Activated CD8-positive, alpha-beta memory T cell treated with anti-CD3 and anti-CD28 coated beads, Interleukin-2, amount 50 U/mL, for 1 hour (primary cell): ENCODE results near the gene RRP8.

Experiments
- DNase-seq: peaks from one replicate; pipeline ENCODE4 v3.0.0-alpha.2; 2020; ENCODE audit errors: extremely low read depth

The RRP8 gene

DNA sequence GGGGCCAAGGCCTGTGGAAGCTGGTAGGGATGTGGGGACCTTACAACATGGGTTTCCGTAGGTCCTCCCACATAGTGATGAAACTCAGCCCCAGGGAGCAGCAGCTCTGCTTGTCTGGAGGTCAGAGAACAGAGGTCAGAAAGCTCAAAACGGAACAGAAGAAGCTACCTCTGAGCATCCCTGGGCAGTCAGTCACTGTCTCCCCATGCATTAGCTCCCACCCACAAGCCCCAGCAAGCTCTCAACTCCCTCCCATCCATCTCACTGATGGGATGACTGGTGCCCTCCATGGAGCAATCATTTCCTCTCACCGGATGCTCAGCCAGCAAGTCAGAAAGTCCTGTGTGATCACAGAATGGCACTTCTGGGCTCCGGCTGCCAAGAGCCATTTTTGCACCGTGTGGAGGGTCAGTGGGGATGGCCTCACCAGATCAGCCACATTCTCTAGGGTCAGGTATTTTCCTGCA is 13.9 kb upstream of the RRP8 start:
- DNase-seq, result no peak

DNA sequence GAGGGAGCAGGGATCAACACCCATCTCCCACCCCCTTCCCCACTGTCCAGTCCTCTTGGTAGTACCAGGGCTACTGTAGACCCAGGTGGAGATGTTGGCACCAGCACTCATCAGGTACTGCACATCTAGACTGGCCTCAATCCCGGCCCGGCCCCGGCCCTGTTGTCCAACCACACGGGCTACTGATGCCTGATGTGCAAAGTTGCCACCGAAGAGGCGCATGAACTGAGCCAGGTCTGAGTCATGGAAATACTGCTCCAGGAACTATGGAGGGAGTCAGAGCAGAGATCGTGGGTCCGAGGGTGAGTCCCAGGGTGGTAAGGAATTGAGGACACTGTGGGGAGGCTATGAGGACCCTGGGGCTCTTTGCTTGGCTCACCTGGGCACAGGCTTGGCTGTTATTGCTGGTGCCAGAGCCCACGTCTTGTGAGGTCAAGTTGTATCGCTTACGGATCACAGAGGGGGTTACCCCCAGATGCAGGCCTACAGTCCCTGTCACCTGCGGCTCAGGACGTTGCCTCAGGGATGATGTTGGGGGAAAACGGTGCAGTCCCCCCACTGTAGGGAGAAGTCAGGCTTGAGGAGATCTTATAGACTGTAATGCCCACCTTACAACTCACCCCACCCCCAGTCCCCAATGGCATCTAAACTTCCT is 13.3 kb upstream of the RRP8 start:
- no peak for DNase-seq

DNA sequence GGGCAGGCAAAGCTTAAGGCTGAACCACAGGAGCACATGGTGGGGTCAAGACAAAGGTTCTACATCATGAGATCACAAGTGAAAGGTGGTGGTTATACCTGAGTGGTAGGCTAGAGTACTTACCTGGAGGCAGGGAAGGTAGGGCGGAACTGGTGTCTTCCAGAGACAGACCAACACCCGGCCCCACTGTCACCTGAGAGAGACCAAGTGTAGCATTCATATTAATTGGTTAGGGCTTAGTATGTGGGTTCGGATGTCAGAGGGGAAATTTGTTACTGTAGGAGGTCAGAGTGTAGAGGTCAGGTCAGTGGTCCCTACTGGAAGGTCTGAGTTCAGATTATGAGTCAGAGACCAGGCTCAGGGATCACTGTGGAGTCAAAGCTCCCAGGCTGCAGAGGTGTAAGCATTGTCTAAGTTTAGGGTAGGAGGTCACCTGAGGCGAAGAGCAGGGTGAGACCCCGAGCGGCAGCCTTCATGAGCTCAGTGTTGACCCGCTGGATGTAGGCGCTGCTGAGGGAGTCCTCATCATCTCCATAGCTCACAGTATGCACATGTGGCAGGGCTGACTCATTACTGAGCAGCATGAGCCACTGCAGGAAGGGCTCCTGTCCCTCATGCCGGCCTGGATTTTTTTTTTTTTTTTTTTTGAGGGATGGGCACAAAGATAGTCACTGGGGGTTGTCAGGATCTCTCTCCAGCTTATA is 12.6 kb upstream of the RRP8 start:
- DNase-seq, result no peak

DNA sequence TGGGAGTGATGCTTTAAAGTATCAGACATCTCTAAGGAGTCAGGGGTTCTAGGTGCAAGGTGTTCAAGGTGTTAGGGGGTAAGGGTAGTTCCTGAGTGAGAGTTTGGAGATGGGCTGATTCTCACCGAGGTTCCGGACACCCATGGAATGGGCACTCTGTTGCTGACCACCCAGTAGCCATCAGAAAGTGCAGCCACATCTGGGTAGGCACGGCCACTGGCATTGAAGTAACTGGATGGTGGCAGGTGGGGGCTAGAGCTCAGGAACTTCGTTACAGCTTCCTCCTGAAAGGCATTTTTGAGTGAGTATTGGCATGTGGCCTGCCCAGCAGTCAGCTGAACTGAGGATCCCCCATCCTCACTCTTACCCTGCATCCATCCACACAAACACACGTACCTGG is 11.6 kb upstream of the RRP8 start:
- DNase-seq, result no peak

DNA sequence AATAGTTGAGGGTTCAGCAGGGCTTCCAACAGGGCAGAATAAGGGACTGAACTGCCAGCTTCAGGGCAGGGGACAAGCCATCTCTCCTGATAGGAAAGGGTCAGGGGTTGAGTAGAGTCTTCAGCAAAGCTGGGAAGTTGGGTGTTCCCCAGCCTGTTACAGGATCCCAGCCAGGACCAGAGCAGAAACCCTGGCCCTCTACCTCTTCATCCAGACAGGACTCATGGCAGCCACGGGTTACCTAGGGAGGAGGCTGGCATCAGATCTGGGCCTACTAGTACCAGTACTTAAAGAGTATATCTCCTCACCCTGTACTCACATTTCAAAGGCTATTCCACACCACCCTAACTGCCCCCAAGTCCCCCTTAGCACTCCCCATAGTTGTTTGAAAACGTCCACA is 11.0 kb upstream of the RRP8 start:
- no peak for DNase-seq

DNA sequence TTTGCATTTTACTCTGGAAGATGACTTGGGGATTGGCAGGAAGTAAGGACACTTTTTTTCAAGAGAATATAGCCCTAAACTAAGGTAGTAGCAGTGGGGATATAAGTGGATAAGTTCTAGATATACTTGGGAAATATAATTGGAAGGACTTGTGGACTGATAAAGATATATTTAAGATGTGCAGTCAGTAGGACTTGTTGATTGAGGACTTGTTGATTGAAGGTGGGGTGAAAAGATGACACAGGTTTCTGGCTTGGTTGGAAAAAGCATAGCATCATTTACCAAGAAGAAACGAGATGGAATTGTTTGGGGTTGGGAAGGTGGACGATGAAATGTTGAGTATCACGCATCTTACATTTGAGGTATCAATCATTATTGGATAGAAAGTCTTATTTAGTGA is 10.1 kb upstream of the RRP8 start:
- no peak for DNase-seq

DNA sequence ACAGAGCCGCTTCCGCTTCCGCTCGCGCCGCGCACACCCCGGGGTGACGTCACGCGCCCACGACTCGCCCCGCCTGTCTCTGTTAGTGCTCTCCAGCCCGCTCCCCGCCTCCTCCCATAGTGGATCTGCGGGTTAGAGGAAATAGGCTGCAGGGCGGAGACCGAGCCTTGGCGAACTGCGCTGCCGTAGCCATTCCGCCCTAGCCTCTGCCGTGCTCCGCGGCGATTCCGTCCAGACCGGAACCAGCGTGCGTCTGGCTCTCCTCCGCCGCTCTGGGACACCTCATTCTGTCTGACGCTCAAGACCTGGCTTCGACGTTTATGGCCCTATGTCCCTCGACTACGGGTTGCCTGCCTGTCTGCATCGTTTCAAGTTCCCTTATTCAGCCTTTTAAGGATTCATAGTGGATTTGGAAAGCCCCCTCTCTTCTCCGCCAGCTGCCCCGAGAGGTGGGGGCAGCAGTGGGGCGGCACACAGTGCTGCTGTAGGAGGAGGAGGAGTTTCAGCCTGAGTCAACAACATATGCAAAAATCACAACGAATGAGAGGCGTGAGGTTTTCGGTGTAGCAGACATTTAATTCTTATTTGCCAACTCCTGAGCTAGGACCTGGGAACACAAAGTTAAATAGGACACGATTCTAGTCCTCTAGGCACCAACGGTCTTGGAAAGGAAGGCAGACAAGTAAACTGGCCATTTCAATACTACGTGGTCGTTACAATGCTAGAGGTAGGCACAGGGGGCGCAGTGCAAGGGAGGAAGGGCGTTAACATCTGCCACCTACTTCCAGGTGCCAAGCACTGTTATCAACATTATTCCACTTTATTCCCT is 9.0 kb upstream of the RRP8 start, which contains the start of gene TAF10:
Gene TAF10, minus strand, starts transcription at position 4 of the 829 bp plus-strand sequence. CDS start 27 bp downstream, outside the sequence.
- DNase-seq, result peak; percentile 93

DNA sequence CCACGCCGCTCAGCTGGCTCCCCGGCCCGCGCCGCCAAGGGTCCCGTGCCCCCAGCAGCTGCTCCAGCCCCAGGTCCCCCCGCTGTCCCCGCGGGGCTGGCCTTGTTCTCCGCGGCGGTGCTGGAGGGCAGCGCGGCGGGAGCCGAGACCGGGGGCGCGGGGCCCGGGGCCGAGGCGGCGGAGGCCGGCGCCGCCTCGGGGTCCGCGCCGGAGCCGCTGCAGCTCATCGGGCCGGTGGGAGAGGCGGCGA is 8.5 kb upstream of the RRP8 start:
- no peak for DNase-seq

DNA sequence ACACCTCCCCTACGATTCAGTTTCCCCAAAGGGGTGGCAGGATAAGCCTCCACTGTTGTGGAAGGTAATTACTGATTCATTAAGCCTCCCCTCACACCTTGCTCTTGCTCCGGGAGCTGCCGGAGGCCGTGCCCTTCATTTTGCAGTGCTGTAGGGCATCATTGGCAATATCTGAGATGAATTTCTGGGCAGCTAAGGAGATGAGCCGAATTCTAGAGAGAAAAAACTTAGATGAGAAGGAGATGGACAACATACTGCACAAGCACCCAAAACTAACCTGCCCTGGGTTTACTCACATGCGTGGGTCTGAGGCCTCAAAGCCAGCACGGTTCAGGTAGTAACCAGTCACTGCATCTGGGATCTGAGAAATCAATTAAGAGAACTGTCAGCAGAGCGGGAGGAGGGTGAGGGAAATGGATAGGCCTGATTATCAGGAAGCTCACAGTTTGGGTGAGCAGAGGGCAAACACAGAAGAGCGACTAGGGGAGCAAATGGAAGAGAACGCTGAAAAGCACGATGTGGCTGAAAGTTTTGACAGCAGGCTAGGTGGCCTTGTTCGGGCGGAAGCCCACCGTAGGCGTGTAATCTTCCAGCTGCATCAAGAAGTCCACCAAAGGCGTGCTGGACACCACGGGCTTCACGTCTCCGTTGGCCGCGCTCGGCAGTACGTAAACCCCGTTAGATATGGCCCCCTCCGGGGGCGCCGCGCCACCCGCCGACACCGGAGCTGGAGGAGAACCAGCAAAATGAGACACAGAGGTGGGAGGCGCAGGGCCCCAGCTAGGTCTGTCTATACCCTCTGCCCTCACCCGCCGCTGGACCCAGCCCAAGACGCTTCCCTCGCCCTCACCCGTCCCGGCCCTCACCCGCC is 7.9 kb upstream of the RRP8 start:
- no peak for DNase-seq

DNA sequence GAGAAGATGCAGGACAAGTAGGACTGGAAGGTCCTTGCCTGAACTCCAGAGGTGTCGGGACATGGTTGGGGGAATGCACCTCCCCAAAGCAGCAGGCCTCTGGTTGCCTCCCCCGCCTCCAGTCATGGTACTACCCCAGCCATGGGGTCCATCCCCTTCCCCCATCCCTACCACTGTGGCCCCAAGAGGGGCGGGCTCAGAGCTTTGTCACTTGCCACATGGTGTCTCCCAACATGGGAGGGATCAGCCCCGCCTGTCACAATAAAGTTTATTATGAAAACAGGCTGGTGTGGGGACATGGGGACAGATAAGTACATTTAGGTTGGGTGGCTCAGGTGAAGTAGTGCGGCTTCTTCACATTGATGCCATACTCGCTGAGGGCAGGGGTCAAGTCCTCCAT is 7.2 kb upstream of the RRP8 start:
- DNase-seq, result no peak

DNA sequence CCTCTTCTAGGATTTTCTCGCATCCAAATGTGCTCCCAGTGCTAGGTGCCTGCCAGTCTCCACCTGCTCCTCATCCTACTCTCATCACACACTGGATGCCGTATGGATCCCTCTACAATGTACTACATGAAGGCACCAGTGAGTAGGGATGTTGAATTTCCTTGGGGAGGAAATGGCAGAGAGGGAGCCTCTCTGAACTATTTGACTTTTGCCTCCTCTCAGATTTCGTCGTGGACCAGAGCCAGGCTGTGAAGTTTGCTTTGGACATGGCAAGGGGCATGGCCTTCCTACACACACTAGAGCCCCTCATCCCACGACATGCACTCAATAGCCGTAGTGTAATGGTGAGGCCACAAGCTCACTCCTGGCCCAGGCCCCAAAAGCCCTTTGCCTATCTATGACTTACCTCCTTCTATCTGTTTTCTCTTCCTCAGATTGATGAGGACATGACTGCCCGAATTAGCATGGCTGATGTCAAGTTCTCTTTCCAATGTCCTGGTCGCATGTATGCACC is 6.1 kb upstream of the RRP8 start:
- DNase-seq, result no peak

DNA sequence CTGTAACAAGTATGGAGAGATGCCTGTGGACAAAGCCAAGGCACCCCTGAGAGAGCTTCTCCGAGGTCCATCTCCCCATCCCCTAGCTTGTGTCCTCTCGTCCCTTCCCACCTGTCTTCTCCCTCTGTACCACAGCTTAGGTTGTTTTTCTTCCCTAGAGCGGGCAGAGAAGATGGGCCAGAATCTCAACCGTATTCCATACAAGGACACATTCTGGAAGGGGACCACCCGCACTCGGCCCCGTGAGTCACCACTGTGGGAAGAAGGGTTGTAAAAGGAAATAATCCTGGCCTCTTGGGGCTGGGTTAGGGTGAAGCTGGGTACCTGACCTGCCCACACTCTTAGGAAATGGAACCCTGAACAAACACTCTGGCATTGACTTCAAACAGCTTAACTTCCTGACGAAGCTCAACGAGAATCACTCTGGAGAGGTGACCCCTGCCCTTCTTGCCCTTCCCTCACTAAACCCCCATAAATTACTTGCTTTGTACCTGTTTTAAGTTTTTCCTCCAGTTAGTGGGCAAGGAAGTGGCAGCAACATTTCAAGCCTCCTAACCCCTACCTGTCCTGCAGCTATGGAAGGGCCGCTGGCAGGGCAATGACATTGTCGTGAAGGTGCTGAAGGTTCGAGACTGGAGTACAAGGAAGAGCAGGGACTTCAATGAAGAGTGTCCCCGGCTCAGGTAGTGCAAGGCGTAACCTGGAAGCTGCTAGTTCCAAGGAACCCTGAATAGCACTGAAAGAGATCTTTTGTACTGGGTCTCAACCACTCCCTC is 5.5 kb upstream of the RRP8 start:
- no peak for DNase-seq

DNA sequence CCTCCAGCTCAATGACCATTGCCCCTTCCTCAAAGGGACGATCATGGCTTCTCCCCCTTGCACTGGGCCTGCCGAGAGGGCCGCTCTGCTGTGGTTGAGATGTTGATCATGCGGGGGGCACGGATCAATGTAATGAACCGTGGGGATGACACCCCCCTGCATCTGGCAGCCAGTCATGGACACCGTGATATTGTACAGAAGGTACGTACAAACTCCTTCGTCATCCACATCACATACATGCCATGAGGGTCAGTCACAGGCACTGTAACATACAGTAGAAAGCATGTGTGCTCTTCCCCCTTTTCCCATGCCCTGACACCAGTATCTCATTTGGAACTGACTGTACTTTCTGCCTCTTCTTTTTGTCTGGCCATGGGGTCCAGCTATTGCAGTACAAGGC is 4.6 kb upstream of the RRP8 start:
- DNase-seq, result no peak

DNA sequence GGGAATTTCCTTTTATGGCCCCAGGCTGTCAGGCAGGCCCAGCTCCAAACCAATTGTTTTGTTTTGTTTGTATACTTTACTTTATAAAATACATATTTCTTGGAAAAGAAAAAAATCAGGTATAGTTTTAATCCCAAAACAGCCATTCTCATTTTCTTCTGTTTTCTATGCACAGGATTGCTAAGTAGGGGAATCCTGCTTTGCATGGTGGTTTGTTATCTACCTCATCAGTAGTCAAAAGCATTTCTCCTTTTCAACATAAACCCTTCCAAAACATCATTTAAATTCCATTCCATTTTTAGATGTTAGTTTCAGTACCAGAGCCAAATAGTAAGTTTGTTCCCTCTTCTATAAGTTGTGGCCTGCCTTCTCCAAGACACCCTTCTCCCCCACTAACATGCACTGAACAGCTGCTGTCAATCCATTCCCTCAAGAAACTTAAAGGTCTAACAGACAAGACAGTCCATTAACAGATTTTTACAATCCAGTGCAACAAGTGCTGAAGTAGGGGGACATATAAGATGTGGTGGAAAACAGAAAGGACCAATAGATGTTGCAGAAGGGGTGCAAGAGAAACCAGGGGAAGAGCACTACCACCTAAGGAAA is 3.9 kb upstream of the RRP8 start:
- no peak for DNase-seq

DNA sequence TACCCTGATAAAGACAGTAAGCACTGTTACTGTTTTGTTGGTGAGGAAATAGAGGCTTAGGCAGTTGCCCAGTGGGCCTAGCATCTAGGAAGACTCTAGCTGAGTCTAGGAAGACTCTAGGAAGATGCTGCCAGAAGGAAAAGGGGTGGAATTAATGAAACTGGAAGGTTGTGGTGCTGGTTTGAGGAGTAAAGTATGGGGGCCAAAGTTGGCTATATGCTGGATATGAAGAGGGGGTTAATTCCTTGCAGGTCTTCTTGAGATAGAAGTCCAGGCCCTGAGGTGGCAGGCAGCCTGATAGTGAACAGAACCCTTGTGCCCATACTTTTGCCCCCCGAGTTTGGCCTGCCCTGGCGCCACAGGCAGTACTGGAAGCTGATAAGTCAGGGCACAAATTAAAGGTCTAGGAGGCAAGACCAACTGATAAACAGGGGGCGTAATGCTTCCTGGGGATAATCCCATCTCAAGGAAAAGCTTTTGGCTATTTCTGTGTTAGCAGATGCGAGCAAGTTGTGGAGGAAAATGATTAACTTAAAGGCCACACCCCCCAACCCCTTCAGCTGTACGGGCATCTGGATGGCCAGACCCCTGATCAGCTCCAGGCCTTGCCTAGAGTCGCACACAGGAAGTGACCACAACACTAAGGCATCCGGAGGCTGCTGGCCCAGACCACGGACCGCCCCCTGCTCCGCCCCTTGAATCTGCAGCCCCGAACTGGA is 3.2 kb upstream of the RRP8 start:
- DNase-seq, result no peak

DNA sequence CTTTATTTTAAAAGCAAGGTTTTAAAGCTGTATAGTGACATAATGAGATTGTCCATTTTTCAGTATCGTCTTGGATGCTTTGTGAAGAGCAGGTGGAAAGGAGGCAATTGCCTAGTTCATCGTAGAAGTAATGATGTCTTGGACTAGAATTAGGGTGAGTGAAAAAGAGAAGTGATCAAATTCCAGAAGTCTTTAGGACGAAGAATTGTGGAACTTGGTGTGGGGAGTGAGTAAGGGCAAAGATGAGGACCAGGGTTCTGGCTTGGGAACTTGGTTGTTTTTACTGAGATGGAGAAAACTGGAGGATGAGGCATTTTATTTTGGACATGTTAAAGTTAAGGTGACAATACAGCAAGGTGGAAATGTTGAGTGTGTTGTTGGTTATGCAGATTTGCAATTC is 1.4 kb upstream of the RRP8 start:
- DNase-seq, result no peak

DNA sequence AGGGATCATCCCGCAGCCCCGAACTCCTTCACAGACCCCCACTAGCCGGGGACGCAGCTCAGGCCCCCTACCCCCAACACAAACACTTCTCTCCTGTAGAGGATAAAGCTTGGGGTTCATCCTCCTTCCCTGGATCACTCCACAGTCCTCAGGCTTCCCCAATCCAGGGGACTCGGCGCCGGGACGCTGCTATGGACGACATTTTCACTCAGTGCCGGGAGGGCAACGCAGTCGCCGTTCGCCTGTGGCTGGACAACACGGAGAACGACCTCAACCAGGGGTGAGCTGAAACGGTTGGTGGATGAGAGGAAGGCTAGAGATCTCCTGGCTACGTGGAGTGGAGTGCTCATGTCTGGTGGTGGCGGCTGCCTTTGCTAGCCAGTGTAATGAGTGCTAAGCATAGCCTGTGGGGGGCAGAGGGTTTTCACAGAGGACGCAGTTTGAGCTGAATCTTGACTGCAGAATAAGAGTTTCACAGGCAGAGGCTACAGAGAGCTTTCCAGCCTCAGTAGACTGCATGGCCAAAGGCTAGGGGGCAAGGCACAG is 738 bp upstream of the RRP8 start:
- peak; percentile 51 for DNase-seq

DNA sequence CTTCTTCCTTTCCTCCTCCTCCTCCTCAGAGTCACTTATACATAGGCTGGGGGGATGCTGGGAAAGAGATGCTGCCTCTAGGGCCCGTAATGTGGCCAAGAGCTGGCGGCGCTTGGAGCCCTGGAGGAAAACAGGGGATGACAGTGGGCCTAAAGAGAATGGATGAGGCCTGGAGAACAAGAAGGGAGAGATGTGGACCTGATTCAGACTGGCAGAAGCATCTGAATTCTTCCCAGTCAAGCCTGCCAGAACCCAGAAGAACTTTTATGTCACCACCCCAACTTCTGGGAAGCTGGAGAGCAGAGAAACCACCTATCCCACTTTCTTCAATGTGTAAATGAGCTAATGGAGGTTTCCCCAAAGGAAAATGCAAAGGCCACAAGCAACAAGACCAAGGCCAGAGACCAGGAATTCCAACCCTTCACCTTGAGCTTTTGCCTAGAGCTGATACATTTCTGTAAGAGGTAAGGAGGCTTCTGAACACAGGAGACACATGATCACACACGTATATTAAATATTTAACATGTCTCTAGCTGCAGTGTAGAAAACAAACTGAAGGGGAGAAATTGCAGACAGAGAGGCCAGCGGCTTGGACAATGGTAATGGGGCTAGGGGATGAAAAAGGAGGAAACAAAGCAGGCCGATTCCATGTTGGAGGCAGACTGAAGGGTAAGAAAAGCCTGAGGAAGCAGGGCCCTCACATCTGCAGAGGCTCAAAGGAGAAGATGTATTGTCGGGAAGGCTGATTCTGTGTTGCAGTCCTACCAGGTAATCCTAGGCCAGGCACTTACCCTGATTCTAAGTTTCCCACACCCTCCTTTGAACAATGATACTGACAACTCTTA is 1.1 kb downstream of the RRP8 start:
- DNase-seq, result no peak

DNA sequence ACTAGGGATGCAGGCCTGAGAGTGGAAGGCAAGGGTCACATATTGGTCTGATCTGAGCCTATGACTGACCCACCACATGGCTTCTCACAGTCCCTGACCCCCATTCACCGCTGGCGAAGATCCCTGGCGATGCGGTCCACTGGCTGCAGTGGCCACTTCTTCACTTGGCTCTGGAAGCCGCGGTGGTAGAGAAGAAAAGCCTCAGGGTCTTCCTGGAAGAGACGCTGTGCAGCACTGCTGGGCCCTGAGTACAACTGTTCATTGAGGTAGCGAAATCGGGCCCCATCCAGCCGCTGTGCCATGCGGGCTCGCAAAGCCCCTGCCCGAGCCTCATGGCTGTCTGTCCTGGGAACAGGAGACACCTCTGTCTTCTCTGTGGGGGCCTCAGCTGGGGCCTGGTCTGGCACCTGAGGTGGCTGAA is 2.4 kb downstream of the RRP8 start:
- no peak for DNase-seq
